Measurements from ENCODE around the gene TATDN3.

TATDN3 gene

GRCh38 chr1:212791676-212792395 is at the start of gene TATDN3, which contains the start of gene NSL1:
TATDN3 (plus strand) TSS chr1:212791894; CDS start chr1:212791922, 28 bp downstream.
NSL1 (minus strand) TSS chr1:212791777; CDS start chr1:212791763, 14 bp downstream.
- DNase-seq (ENCODE audit: low read depth in 1 of 2, low spot score in 1 of 2): peak; percentile 62 to 96
- in situ Hi-C loops (cut with HindIII; ENCODE audit: low pct_unique_long_range_greater_than_20kb, low sequenced_read_pairs): no loop called here
- TF ChIP-seq JUND (IDR thresholded peaks at IDR 0.05; ENCODE audit: low read depth): no peak

GRCh38 chr1:212743901-212744475 is 47.7 kb upstream of the TATDN3 start:
- DNase-seq (ENCODE audit: low read depth in 1 of 2, low spot score in 1 of 2): no peak
- no peak for TF ChIP-seq JUND (IDR thresholded peaks at IDR 0.05; ENCODE audit: low read depth)
- in situ Hi-C loops (cut with HindIII; ENCODE audit: low pct_unique_long_range_greater_than_20kb, low sequenced_read_pairs): no loop called here

- no peak for DNase-seq (ENCODE audit: low read depth in 1 of 2, low spot score in 1 of 2)
- TF ChIP-seq JUND (IDR thresholded peaks at IDR 0.05; ENCODE audit: low read depth): no peak
- in situ Hi-C loops (cut with HindIII; ENCODE audit: low pct_unique_long_range_greater_than_20kb, low sequenced_read_pairs): no loop called here
Measured at GRCh38 chr1:212745303-212745702, 46.4 kb upstream of the TATDN3 start.

- no peak for DNase-seq (ENCODE audit: low read depth in 1 of 2, low spot score in 1 of 2)
- in situ Hi-C loops (cut with HindIII; ENCODE audit: low pct_unique_long_range_greater_than_20kb, low sequenced_read_pairs): no loop called here
- TF ChIP-seq JUND (IDR thresholded peaks at IDR 0.05; ENCODE audit: low read depth): no peak
Measured at GRCh38 chr1:212746546-212746945, 45.1 kb upstream of the TATDN3 start.

- in situ Hi-C loops (cut with HindIII; ENCODE audit: low pct_unique_long_range_greater_than_20kb, low sequenced_read_pairs): no loop called here
- no peak for TF ChIP-seq JUND (IDR thresholded peaks at IDR 0.05; ENCODE audit: low read depth)
- DNase-seq (ENCODE audit: low read depth in 1 of 2, low spot score in 1 of 2): peak; percentile 56 to 82
Measured at GRCh38 chr1:212749821-212750535, 41.7 kb upstream of the TATDN3 start.

- no peak for DNase-seq (ENCODE audit: low read depth in 1 of 2, low spot score in 1 of 2)
- no peak for TF ChIP-seq JUND (IDR thresholded peaks at IDR 0.05; ENCODE audit: low read depth)
- in situ Hi-C loops (cut with HindIII; ENCODE audit: low pct_unique_long_range_greater_than_20kb, low sequenced_read_pairs): no loop called here
Measured at GRCh38 chr1:212752252-212752933, 39.3 kb upstream of the TATDN3 start.

GRCh38 chr1:212752934-212753497 is 38.7 kb upstream of the TATDN3 start:
- in situ Hi-C loops (cut with HindIII; ENCODE audit: low pct_unique_long_range_greater_than_20kb, low sequenced_read_pairs): no loop called here
- no peak for DNase-seq (ENCODE audit: low read depth in 1 of 2, low spot score in 1 of 2)
- TF ChIP-seq JUND (IDR thresholded peaks at IDR 0.05; ENCODE audit: low read depth): no peak

GRCh38 chr1:212753749-212754148 is 37.9 kb upstream of the TATDN3 start:
- in situ Hi-C loops (cut with HindIII; ENCODE audit: low pct_unique_long_range_greater_than_20kb, low sequenced_read_pairs): no loop called here
- no peak for TF ChIP-seq JUND (IDR thresholded peaks at IDR 0.05; ENCODE audit: low read depth)
- no peak for DNase-seq (ENCODE audit: low read depth in 1 of 2, low spot score in 1 of 2)

GRCh38 chr1:212754193-212754592 is 37.5 kb upstream of the TATDN3 start:
- in situ Hi-C loops (cut with HindIII; ENCODE audit: low pct_unique_long_range_greater_than_20kb, low sequenced_read_pairs): no loop called here
- no peak for DNase-seq (ENCODE audit: low read depth in 1 of 2, low spot score in 1 of 2)
- no peak for TF ChIP-seq JUND (IDR thresholded peaks at IDR 0.05; ENCODE audit: low read depth)

GRCh38 chr1:212754680-212755079 is 37.0 kb upstream of the TATDN3 start:
- no peak for TF ChIP-seq JUND (IDR thresholded peaks at IDR 0.05; ENCODE audit: low read depth)
- no peak for DNase-seq (ENCODE audit: low read depth in 1 of 2, low spot score in 1 of 2)
- in situ Hi-C loops (cut with HindIII; ENCODE audit: low pct_unique_long_range_greater_than_20kb, low sequenced_read_pairs): no loop called here

- in situ Hi-C loops (cut with HindIII; ENCODE audit: low pct_unique_long_range_greater_than_20kb, low sequenced_read_pairs): no loop called here
- DNase-seq (ENCODE audit: low read depth in 1 of 2, low spot score in 1 of 2): no peak
- no peak for TF ChIP-seq JUND (IDR thresholded peaks at IDR 0.05; ENCODE audit: low read depth)
Measured at GRCh38 chr1:212759683-212760082, 32.0 kb upstream of the TATDN3 start.

- DNase-seq (ENCODE audit: low read depth in 1 of 2, low spot score in 1 of 2): peak in 1 of 2 experiments; percentile 36
- in situ Hi-C loops (cut with HindIII; ENCODE audit: low pct_unique_long_range_greater_than_20kb, low sequenced_read_pairs): no loop called here
- TF ChIP-seq JUND (IDR thresholded peaks at IDR 0.05; ENCODE audit: low read depth): no peak
Measured at GRCh38 chr1:212760126-212760823, 31.4 kb upstream of the TATDN3 start.
